Myocyte (in vitro differentiated cells): ENCODE data around the gene DHRS4. TPM values are rescaled to one million over a fixed set of nuclear protein-coding genes. Genes with fewer than 3 reads are reported as not detected.

Source experiments
- DNase-seq: peaks from one replicate; pipeline ENCODE4 v3.0.0-alpha.2; 2012; ENCODE audit warnings: low read depth
- polyA plus RNA-seq: library from polyadenylated mRNA; unstranded; fragments of >200 nt; gene quantifications from one replicate; pipeline ENCODE4 v1.2.1, GENCODE V29; 2012; ENCODE audit warnings: missing spikeins
- total RNA-seq: library from RNA; depleted of rRNA; stranded (reverse); fragments of >200 nt; gene quantifications from 2 replicates; pipeline ENCODE4 v1.2.3, GENCODE V29; 2014

The DHRS4 gene
- total RNA-seq = 26.2 and 28.9 TPM in 2 replicates
- 32.0 TPM for polyA plus RNA-seq

DNA sequence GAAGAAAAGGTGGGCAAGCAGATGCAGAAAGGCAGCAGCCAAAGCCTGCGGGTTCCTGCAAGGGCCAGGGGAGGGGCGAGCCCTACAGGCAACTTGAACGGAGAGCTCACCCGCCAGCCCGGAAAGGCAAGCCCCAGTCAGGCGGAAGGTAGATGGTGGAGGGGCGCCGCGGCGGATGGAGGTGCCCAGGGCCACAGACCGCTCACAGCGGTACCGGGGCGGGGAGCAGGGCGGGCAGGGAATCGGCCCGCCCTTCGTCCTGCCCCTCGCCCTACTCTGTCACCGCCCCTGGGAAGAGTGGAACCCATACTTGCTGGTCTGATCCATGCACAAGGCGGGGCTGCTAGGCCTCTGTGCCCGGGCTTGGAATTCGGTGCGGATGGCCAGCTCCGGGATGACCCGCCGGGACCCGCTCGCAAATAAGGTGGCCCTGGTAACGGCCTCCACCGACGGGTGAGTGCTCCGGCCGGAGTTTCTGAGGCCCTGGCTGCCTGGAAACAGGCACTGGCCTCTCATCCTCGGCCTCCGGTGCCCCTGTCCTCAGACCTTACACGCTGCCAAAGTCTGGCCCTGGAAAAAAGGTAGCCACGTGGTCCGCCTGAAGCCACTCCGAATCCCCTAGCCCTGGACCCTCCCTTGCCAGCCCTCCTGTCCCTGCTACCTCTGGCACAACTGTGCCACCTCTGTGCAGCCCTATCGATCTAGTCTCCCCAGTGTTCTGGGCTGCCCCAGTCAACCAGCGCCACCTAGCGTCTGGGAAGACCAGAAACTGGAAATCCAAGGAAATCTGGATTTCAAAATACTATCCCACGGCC is at the start of gene DHRS4:
DHRS4 (plus strand) TSS at position 307 of the 815 bp plus-strand sequence; CDS start at position 326, 19 bp downstream.
- peak; percentile 87 for DNase-seq

DNA sequence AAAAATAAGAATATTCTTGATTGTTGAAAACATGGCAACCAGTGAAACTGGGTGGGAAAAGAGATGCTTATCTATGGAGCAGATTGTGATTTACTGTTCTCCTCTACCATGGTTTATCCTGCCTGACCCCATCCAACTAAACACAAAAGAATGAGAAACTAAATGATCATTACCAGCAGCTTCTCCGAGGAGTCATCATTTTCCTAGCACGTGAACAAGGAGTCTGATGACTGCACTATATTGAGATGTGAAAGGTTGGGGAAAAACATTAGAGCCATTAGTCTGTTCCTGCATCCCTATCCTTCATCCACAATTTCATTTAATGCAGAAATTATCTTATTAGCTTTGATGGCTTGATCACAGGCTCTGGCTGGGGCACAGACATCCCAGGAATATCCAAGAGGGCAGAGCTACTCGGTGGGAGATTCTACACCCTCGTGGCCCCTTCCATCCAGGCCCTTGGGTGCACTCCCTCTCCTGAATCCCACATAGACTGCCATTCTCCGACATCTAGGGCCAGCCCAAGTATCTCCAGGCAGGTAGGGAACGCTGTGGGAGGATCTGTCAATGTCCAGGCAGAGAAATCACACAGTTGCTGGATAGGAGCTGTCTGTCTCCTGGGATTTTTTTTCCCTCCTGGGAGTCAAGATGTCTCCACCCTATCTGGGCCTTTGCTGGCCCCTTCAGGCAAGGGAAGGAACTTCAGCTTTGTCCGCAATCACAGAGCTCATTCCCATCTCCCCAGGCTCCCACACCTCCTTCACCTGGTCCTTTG is 43.3 kb upstream of the DHRS4 start:
- DNase-seq = peak; percentile 78

DNA sequence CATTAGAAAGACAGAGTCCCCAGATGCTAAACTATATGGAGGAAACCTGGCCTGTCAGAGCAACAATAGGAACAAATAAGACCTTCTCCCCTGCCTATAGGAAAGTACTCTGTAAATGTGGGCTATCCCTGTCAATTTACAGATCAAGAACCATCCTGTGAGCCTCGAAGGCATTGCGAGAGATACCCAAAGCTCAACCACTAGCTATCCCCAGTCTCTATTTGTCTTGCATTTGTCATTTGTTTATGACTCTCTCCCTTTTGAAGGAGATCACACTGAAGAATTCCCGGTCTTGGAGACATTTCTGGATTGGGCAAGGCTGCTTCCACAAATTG is 42.7 kb upstream of the DHRS4 start:
- no peak for DNase-seq

DNA sequence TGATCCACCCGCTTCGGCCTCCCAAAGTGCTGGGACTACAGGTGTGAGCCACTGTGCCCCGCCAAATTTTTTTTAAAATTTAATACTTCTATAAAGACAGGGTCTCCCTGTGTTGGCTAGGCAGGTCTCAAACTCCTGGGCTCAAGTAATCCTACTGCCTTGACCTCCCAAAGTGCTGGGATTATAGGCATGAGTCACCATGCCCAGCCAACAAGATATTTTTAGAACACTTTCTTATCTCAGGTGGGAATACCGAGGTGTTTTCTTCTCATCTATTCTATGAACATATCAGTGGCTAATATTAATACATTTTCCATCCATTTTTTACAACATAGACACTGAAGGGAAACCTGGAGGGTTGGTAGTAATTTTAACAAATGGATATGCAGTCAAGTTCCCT is 38.0 kb upstream of the DHRS4 start:
- no peak for DNase-seq

DNA sequence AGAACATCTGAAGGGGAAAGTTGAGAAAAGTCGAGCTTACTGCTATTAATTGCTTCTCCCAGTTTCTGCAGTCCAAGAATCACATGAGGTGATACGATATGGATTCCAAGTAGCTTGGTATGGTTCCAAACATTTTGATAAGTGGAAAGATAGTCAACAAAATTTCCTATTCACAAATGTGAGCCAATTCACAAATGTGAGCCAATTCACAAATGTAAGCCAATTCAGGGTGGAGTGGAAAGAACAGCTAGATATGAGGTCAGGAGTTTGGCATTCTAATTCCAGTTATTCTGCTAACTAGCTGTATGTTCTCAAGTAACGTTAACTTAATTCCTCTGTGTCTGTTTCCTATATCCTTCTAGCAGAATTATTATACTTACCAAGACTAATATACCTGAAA is 37.6 kb upstream of the DHRS4 start:
- no peak for DNase-seq

DNA sequence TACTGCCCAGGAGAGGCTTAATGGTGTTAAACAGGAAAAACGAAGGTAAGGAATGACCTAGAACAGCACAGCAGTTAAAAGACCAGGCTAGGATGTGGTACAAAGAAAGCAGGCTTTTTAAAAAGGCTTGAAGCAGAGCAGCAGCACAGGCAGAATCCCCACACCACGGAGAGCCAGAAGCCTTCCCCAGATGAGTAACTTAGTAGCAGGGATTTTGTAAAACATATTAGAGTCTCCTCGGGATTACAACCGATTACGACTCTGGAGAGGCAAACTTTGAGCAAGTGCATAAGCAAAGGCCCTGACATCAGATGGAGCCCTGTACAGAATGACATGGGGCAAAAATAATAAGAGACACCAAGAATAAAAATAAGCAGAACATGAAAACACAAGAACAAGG is 37.1 kb upstream of the DHRS4 start:
- no peak for DNase-seq

DNA sequence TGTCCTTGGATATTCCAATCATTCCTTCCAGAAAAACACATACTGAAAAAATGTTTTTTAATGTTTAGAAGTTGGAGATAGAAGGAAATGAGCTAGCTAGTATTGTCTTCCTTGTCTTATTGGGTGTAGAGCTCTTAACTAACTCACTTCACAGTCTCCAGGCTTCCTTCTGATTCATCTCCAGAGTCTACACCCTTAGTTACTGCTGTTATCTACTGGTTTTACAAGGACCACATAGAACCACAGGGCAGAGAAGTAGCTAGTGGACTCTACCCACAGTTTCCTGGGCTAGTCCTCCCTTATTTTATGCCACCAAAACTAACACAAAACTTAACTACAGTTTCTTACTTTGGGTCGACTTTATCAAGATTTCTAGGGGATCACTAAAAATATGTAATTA is 31.0 kb upstream of the DHRS4 start:
- no peak for DNase-seq

DNA sequence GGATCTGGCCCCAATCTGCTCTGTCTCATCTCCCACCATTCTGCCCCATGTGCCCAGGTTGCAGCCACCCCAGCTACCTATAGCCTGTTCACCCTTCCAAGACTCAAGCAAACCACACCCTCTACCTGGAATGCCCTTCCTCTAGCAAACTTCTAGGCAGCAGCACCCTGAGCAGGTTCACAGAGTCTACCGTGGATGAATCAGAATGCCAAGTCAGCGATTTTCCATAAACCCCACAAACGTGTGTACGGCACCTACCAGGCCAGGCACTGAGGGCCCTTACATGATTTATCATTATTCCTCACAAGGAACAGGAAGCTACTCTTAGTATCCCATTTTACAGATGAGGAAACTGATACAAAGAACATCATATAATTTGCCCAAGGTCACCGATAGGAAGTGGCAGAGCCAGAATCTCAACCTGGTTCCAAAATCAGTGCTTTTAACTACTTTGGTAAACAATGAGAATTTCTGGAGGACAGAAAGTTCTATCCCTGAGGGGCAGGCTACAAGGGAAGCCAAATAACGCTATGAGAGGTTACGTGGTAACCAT is 28.0 kb upstream of the DHRS4 start:
- DNase-seq = no peak

DNA sequence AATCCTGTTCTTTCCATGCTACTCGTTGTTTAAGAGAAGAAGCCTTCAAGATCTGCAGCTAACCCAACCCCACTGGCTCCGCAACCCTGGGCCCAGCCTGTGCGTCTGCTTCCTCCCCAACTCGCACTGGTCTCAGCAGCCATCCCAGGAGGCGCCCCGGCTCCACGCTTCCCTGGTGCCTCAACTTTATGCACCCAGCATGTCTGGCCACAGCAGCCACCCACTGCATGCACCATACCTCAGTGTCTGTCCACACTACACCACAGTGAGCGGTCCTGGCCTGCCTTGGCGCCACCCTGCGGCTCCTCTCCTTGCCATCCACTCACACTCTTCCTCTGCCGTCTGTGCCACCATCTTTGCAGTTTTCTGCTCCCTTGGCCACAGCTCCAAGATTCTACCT is 27.0 kb upstream of the DHRS4 start:
- DNase-seq = no peak

DNA sequence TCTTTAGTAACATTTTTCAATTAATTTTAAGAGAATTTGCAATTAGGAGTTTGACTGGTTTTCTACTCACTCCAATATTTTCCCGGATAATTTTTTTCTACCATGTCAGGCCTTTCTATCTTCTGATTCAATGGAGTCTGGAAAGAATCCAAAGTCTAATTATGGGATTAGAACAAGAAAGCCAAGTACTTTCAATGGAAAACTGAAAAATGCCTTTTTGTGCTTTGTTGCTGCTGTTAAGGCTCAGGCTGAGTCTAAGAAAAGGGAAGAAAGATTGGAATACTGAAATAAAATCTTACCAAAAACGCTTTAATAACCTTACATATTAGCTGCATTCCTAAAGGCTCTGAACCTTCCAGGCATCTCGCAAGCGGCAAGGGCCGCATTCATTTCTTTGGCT is 24.4 kb upstream of the DHRS4 start:
- DNase-seq = no peak

DNA sequence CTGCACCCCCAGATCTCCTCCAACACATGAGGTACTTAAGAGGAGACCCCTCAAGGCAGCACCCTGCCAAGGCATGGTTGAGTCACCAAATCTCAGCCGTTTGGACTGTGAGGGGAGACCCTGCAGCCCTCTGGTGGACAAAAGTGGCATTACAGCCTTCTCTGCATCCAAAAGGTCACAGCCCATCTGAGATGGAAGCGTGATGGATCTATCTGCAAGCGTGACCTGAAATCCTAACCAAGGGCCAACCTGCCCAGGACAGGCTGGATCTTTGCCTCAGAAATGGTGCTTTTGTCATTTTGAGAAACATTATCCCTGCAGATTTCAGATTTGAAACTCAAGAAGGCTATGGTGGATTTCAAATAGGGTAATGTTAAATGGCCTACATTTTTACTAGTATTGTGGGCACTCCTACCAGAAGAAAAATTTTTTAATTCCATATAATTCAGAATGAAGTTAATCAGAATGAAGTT is 23.7 kb upstream of the DHRS4 start:
- DNase-seq = peak; percentile 81

DNA sequence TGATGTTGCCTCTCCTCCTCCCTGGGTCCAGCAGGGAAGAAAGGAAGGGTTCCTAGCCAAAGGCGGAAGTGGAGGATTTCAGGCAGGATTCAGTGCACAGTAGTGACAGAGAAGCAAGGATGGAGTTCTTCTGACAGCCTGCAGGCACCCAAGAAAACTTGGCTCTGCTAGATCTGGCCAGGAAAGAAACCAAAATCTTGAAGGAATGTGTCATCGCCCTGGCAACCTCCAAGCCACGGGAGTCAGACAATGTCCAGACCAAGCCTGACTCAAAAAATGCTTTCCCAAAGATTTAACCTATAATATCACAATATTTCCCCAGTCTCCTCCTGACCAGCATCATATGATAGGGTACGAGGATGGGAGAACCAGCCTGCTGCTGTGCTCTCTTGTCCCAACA is 22.8 kb upstream of the DHRS4 start:
- no peak for DNase-seq

DNA sequence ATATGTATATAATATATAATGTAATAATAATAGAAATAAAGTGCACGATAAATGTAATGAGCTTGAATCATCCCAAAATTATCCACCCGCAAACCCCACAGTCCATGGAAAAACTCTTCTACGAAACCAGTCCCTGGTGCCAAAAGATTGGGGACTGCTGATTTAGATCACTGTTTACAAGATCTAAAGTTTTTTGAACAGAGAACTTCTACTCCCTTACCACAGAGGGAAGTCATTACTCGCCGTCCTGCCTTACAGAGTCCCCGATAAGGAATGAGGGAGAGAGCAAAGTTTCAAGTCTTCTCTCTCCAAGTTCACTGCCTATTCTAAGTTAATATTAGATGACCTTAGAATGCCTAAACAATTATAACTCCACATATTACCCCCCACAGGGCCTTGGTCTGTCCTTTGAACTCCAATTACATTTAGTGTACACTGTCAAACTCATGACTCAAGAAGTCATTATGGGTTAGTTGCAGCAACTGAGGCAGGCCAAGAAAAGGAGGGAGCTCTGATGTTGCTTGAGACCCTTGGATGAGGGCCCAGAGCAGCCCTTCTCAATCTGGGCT is 21.8 kb upstream of the DHRS4 start:
- DNase-seq = no peak

DNA sequence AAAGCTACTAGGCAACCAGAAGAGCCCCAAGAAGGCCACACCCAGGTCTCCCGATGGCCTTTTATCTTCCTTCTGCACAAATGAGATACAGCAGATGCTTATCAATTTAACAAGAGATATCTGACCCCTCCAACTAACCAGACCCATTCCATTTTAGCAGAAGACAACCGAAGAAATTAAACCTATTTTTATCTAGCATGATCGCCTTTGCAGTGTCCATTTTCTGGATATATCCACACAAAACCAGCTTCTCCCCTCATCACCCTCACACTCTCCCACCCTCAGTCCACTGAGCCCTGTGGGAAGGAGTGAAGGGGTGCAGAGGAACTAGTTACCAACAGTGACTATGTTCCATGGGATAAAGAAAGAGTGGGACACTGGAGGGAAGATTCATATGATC is 20.9 kb upstream of the DHRS4 start:
- no peak for DNase-seq

DNA sequence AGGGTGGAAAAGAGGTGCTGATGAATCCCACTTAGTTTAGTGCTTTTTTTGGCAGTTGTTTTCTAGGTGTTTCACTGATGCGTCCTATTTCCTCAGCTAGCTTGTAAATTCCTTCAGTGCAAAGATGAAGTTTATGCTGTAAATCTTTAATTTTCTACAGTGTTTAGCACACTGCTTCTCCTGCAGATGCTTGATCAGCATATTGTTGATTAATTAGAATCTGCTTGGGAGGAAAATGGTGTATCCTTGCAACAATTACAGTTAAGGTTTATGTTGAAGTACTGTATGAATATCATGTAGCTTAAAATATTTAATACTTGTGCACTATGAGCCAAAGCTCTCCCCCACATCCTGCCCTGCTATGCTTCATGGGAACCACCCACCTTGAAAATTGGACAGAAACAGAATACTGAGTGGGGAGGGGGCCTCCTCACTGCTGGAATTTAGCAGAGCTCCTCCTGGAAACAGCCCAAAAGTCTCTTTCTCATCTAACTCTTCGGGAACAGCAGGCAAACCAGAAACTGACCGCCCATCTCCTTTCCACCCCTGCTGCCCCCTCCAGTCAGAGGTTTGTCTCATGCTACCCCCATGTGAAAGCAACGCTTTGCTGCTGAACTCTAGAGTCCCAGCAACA is 20.3 kb upstream of the DHRS4 start:
- DNase-seq = no peak

DNA sequence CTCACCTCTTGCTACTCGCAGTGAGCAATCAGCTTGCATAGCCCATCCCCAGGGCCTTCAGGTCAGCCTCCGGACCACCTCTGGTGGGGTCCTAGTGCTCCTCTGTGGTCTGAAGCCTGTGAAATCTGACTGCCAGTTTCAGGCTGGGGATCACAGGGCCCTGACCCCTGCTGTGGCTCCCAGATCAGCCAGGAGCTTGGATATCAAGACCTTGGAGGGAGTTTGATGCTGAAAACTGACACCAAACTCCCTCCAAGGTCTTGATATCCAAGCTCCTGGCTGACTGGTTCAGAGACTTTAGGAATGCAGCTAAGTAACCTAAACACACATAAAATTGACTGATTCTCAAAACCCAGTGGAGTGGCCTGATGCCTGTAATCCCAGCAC is 19.8 kb upstream of the DHRS4 start:
- no peak for DNase-seq

DNA sequence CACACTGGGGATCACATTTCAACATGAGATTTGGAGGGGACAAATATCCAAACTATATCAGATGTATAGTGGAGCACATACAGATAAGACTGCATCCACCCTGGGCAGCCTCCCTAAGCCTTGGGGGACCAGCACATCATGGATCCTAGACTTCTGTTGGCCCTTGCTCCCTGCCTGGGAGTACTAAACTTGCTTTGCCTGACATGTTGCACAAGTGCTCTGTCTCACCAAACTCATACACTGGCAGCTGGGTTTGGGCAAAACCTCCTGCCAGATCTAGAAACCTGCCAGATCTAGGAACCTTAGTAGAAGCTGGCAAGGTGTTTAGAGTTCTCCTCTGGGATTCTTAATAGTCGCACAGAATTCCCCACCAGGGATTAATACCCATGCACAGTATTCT is 18.4 kb upstream of the DHRS4 start:
- DNase-seq = no peak

DNA sequence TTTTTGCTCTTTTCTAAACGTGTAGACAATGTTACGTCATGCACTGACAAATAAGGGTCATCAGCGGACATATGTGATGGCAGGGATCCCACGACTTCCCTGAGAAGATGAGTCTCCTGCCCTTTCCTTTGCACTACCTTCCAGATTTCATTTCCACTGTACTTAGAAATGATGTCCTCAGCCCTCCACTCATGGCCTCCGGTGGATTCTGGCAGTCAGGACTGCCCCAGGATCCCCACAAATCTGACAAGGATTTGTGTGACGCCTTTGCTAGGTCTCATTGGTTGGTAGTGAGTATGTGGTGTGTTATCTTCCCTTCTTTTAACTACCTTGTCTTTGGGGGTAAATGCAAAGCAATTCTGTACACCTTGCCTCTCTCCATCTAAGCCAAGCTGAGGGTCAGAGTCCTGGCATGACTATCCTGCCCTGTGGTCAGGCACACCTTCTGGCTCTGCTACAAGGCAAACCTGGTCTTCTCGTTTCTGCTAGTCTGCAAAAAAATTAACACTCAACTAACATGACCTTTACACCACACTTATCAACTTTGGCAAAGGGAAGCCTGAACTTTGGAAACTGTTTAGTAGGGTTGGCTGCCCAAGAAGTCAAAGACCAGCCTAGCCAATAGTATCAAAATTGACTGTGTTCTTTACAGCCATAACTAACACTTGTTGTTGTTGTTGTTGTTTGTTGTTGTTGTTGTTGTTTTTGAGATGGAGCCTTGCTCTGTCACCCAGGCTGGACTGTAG is 17.3 kb upstream of the DHRS4 start:
- no peak for DNase-seq

DNA sequence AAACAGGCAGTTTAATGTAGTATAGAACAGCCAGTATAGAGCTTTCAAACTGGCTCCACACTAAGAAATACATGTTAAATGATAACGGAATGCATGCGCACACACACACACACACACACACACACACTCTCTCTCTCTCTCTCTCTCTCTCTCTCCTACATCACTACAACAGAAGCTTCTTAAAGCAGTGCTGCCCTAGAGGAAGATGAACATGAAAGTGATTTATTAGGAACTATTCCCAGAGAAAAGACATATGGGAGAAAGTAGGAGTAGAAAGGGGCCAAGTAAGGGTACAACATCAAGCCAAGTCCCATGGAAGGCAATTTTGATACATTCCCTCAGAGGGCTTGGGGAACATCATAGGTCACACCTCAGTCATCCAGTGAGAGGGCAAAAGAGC is 16.4 kb upstream of the DHRS4 start:
- DNase-seq = no peak

DNA sequence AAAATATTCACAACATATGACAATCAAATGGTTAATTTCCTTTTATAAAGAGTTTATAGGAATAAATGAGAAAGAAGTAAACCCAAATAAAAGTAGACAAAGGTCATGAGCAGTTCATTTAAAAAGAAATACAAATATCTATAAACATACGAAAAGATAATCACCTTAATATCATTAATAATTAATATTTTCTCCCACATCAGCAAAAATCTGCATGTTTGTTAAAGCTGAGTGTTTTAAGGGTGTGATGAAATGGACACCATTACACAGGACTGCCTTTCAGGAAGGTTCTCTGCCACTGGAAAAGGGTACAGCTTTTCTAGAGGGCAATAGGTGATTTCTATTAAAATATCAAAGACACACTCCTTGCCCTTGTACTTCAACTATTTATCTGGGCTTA is 14.7 kb upstream of the DHRS4 start:
- DNase-seq = no peak
